ENCODE results near the gene ARID1B.

The ARID1B gene

DNA sequence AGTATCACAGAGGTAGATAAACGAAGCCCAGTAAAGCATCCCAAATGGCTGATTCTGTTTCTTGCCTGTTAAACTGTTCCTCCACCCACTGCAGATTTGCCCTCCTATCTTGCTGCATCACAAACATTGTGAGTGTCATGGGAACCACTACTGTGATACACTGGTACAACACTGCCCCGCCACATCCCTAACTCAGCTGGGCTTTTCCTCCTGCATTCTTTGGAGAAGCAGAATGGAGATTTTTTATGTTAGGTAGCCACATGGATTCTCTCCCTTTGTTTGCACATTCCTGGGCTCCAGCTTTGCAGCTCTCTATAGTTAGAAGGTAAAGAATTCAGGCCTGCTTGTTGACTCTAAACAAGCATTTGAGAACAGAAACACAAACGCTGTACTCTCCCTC, 312.1 kb downstream of the ARID1B start:
- no peak for DNase-seq

- no peak for DNase-seq
Observed at GRCh38 chr6:157089851-157090250, 312.7 kb downstream of the ARID1B start.

DNA sequence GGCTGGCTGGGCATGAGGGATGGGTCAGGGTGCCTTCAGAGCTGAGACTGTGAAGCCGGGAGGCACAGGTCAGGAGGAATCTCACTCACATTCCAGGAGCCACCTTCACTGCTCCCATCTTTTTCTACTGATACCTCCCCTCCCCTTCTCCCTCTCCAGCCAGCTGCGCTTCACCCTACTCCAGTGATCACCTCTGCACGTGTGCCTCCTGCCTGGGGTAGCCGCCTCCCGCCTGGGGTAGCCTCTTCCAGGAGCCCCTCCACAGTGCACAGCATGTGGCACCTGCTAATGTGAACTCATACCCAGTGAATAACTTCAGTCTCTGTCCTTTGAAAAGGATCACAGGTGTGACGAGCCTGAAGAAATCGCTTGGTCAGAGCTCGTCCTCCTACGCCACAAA, 313.6 kb downstream of the ARID1B start:
- no peak for DNase-seq

DNA sequence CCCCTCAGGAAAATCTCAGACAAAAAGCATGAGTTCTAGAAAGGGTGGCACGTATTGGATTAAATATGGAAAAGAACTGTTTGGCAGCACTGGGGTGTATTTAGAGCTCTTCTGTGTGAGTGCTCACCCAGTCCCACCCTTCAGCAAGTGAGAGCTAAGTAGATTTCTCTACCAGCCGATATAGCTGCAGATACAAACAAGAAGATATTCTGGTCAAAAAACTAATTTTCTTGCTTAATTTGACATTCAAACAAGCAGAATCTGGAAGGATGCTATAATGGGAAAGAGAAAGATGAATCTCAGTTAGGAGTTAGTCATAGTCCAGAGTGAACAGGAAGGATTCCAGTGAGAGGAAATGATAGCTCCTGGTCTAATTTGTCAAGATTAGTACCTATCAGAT, 314.1 kb downstream of the ARID1B start:
- no peak for DNase-seq

- no peak for DNase-seq
Observed at GRCh38 chr6:157091856-157092460, 314.8 kb downstream of the ARID1B start.

GRCh38 chr6:157092736-157093135, 315.6 kb downstream of the ARID1B start:
- no peak for DNase-seq

GRCh38 chr6:157093536-157093935, 316.4 kb downstream of the ARID1B start:
- DNase-seq, result no peak

GRCh38 chr6:157094038-157094437, 316.9 kb downstream of the ARID1B start:
- no peak for DNase-seq

- no peak for DNase-seq
Observed at GRCh38 chr6:157095084-157095483, 317.9 kb downstream of the ARID1B start.

GRCh38 chr6:157095569-157095968, 318.4 kb downstream of the ARID1B start:
- DNase-seq, result no peak

- DNase-seq, result no peak
Observed at GRCh38 chr6:157096105-157096504, 318.9 kb downstream of the ARID1B start.

DNA sequence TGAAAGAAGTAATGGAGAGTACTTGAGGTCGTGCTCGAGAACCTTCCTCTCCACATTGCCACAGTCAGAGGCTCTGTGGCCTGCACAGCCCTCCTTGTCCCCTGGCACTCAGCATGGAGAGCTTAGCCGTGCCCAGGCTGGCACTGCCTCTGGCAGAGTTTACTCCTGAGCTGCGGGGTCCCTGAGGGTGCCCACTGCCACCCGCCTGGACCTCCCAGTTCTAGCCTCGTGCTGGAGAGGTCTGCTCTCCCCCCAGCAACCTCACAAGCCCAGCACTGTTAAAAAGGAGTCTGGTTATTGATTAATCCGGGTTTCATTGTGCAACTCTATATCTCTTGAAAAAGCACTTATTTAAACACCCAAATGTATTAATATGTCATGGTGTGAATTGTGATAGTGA, 319.3 kb downstream of the ARID1B start:
- no peak for DNase-seq

DNA sequence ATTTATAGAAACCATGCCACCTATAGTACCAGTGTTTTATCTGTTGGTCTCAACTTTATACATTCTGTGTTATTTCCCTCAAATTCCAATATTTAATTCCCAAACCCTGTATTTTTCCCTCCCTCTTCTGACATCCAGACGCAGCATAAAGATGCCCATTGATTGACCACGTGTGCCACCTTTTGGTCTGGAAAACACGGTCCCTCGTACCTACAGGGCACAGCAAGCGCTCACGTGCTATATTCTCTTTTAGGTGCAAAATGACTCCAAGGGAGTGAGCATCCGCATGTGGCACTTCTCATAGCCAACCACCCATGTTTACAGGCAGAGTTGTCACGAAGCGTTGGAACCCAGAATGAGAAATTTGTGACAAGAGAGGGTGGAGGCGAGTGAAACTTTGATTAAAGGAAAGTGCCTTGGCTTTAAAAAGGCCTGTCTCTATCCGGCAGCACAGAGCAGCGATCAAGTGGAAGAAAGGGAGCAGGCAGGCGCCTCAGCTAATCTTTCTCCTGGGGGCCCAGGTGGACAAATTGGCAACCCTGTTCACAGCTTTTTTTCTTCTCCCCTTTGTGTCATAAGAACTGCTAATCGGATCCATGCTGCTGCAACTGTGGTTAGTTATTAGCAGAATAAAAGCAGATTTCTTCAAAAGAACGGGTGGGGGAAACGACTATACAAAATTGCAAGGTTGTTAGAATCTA, 320.2 kb downstream of the ARID1B start:
- DNase-seq, result no peak

DNA sequence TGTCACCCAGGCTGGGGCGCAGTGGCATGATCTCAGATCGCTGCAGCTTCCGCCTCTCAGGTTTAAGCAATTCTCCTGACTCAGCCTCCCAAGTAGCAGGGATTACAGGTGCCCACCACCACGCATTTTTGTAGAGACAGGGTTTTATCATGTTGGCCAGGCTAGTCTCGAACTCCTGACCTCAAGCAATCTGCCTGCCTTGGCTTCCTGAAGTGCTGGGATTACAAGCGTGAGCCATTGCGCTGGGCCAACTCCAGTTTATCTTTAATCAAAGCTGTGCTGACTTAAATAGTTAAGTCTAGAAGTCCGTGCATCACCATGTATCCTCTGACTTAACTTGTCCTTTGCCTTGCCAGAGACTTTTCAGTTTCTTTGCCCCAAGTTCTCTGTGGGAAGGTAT, 321.8 kb downstream of the ARID1B start:
- DNase-seq, result no peak

DNA sequence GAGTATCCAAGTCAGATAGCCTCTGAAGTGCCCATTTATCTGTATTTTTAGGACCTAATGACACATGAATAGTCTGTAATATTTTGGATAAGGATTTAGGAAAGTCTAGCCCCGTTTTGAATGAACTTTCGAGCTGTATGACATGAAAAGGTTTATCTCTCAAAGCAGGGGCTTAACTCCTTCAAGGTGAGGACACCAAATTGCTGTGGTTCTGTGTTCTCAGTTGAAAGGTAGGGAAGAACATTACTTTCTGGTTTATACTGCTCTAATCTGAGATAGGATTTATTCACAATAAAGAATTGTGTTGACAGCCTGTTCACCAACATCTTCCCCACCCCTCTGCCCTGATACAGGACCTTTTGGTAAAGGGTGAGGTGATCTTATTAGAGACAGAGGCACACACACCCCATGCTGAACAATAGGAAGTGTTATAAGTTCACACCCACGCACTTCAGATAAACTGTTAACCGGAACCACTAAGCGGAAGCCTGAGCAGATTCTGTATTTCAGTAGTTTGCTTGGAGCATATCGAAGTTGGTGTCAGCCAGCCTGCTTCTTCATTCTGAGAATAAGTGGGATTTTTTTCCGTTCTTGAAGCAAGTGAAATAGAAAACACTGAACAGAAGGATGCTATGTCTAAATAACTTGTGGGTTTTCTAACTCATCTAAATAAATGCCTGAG, 322.9 kb downstream of the ARID1B start:
- DNase-seq, result peak; percentile 35

- DNase-seq, result no peak
Observed at GRCh38 chr6:157101166-157101565, 324.0 kb downstream of the ARID1B start.

DNA sequence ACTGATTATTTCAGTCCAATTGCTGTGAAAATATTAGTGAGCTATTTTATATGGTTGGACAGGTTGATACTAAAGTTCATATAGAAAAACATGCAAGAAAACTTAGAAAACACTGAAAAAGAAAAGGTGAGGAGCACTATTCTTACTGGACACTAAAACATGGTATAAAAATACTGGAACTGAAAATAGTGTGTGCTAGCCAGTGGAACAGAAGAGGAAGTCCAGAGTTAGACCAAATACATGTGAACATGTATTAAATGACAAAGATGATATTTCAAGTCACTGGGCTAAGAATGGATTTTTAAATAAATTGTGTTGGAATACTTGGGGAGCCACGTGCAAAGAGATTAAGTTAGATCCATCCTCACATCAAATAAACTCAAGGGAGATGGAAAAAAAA, 327.6 kb downstream of the ARID1B start:
- DNase-seq, result no peak

DNA sequence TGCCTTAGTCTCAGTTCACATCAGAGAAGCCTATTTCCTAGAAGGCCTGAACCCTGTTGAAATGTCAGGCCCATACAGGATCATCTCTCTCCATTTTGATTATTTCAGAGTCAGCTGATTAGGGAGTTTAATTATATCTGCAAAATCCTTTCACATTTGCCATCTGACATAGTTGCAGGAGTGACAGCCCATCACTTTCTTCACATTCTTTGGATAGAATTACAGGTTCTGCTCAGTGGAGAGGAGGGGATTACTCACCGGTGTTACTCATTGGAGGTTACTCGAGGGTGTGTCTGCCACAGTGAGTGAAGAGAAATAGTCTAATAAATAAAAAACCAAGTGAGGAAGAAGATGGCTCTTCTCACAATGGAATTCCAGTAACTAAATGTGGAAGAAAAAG, 329.3 kb downstream of the ARID1B start:
- DNase-seq, result no peak

DNA sequence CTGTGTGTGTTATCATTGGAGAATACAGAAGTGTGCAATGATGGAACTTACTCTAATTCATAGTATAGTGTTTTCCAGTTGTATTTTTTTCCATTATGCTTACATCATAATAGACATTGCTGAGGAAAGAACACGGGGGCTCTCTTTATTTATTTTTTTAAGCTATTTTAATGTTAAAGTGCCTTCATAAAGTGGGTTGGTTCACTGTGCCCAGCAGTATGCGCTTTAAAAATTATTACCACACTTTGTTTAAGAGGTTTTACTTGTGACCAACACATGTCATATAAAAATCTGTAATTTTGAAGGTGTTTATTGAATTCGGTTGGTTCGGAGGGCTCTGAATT, 330.4 kb downstream of the ARID1B start:
- no peak for DNase-seq

- no peak for DNase-seq
Observed at GRCh38 chr6:157107915-157108651, 330.9 kb downstream of the ARID1B start.

DNA sequence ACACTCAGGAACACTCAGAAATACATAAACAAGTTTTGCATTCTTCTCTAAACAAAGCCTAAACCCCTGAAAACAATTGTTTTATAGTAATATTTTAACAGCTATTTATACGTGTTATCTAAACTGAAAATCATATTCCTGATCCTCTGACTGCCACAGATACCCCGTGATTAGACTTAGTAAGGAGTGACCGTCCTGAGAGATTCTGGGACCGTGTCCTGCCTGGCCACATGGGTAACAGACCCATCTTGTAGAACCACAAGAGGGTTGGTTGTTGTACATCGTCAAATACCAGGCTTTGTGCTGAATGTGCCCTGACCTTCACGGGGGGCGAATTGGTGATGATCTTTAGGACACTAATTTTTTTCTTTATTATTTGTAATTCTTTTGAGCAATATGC, 331.7 kb downstream of the ARID1B start:
- no peak for DNase-seq

- no peak for DNase-seq
Observed at GRCh38 chr6:157110607-157111006, 333.4 kb downstream of the ARID1B start.

DNA sequence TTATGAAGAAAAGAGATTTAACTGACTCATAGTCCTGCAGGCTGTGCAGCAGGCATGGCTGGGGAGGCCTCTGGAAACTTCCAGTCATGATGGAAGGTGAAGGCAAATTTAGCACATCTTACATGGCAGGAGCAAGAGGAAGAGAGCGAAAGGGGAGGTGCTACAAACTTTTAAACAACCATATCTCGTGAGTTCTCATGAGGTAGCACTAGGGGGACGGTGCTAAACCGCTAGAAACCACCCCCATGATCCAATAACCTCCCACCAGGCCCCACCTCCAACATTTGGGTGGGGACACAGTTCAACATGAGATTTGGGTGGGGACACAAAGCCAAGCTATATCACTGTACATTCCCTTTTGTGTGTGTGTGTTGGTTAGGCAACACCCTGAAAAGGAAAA, 336.2 kb downstream of the ARID1B start:
- DNase-seq, result no peak

GRCh38 chr6:157116426-157116825, 339.2 kb downstream of the ARID1B start:
- DNase-seq, result no peak
